H9 (cell line): ENCODE results near the gene CROCC. TPM values are rescaled to one million over a fixed set of nuclear protein-coding genes. Genes with fewer than 3 reads are reported as not detected.

ENCODE experiments used
- DNase-seq: peaks from one replicate; pipeline ENCODE4 v3.0.0-alpha.2; 2017
- H2AFZ ChIP-seq: one replicate; pipeline ENCODE4 v1.6.1; 2013; ENCODE audit warnings: mild to moderate bottlenecking, low read length, control low read depth, moderate library complexity
- H2AK5ac ChIP-seq: 2 replicates; pipeline ENCODE4 v1.6.1; 2013; ENCODE audit warnings: low read length, control low read depth, mixed read lengths; ENCODE audit not compliant: insufficient read length
- H2BK120ac ChIP-seq: one replicate; pipeline ENCODE4 v1.6.1; 2013; ENCODE audit warnings: low read depth, mild to moderate bottlenecking, low read length, control low read depth, inconsistent platforms; ENCODE audit not compliant: poor library complexity, severe bottlenecking
- H2BK12ac ChIP-seq: 2 replicates; pipeline ENCODE4 v1.6.1; 2013; ENCODE audit warnings: low read length, control low read depth, mixed read lengths, low read depth; ENCODE audit not compliant: insufficient read length
- H2BK15ac ChIP-seq: 2 replicates; pipeline ENCODE4 v1.6.1; 2013; ENCODE audit warnings: low read depth, low read length, control low read depth
- H2BK20ac ChIP-seq: one replicate; pipeline ENCODE4 v1.6.1; 2013; ENCODE audit warnings: low read depth, mild to moderate bottlenecking, low read length, control low read depth, inconsistent platforms; ENCODE audit not compliant: poor library complexity, severe bottlenecking
- H2BK5ac ChIP-seq: 2 replicates; pipeline ENCODE4 v1.6.1; 2013; ENCODE audit warnings: low read length, control low read depth, mixed read lengths; ENCODE audit not compliant: insufficient read length
- H3K14ac ChIP-seq: 2 replicates; pipeline ENCODE4 v1.6.1; 2013; ENCODE audit warnings: low read length, control low read depth; ENCODE audit not compliant: insufficient read depth
- H3K18ac ChIP-seq: 2 replicates; pipeline ENCODE4 v1.6.1; 2013; ENCODE audit warnings: low read depth, mild to moderate bottlenecking, mixed read lengths, low read length, control low read depth; ENCODE audit not compliant: insufficient read length
- H3K23ac ChIP-seq: 2 replicates; pipeline ENCODE4 v1.6.1; 2013; ENCODE audit warnings: low read length, control low read depth, mixed read lengths, low read depth; ENCODE audit not compliant: insufficient read length
- H3K23me2 ChIP-seq: 2 replicates; pipeline ENCODE4 v1.6.1; 2013; ENCODE audit warnings: low read depth, mild to moderate bottlenecking, mixed read lengths, low read length, control low read depth; ENCODE audit not compliant: insufficient read length, poor library complexity, severe bottlenecking
- H3K27ac ChIP-seq: 2 replicates; pipeline ENCODE4 v1.5.1; 2013; ENCODE audit warnings: low read length, control low read depth, mixed read lengths, low read depth; ENCODE audit not compliant: insufficient read length
- H3K27me3 ChIP-seq: 2 replicates; pipeline ENCODE4 v1.6.1; 2013; ENCODE audit warnings: low read length, control low read depth, inconsistent platforms; ENCODE audit not compliant: insufficient read depth
- H3K4ac ChIP-seq: 2 replicates; pipeline ENCODE4 v1.6.1; 2013; ENCODE audit warnings: low read depth, mild to moderate bottlenecking, control low read depth, inconsistent platforms, low read length, moderate library complexity
- H3K4me1 ChIP-seq: 2 replicates; pipeline ENCODE4 v1.6.1; 2013; ENCODE audit warnings: low read length, control low read depth, inconsistent platforms; ENCODE audit not compliant: insufficient read depth
- H3K4me2 ChIP-seq: 2 replicates; pipeline ENCODE4 v1.6.1; 2013; ENCODE audit warnings: low read length, control low read depth, mixed read lengths; ENCODE audit not compliant: insufficient read length, insufficient read depth
- H3K56ac ChIP-seq: 2 replicates; pipeline ENCODE4 v1.6.1; 2013; ENCODE audit warnings: low read depth, mild to moderate bottlenecking, mixed read lengths, low read length, control low read depth; ENCODE audit not compliant: insufficient read length
- H3K79me1 ChIP-seq: 2 replicates; pipeline ENCODE4 v1.6.1; 2013; ENCODE audit warnings: low read depth, mild to moderate bottlenecking, moderate library complexity, low read length, control low read depth, inconsistent platforms; ENCODE audit not compliant: insufficient read depth, poor library complexity, severe bottlenecking
- H3K79me2 ChIP-seq: 2 replicates; pipeline ENCODE4 v1.6.1; 2013; ENCODE audit warnings: low read length, control low read depth, inconsistent platforms; ENCODE audit not compliant: insufficient read depth
- H3K9ac ChIP-seq: 2 replicates; pipeline ENCODE4 v1.6.1; 2013; ENCODE audit warnings: low read length, control low read depth, mixed read lengths; ENCODE audit not compliant: insufficient read length; ENCODE audit errors: extremely low read depth
- H3K9me3 ChIP-seq: one replicate; pipeline ENCODE4 v1.6.1; 2013; ENCODE audit warnings: low read depth, low read length, inconsistent platforms; ENCODE audit not compliant: control insufficient read depth
- H3T11ph ChIP-seq: one replicate; pipeline ENCODE4 v1.6.1; 2013; ENCODE audit warnings: mild to moderate bottlenecking, low read length, control low read depth, inconsistent platforms
- H4K20me1 ChIP-seq: one replicate; pipeline ENCODE4 v1.6.1; 2013; ENCODE audit not compliant: control insufficient read depth, insufficient read length, insufficient read depth
- H4K5ac ChIP-seq: 2 replicates; pipeline ENCODE4 v1.6.1; 2013; ENCODE audit warnings: low read depth, mild to moderate bottlenecking, mixed read lengths, low read length, control low read depth; ENCODE audit not compliant: insufficient read length
- H4K8ac ChIP-seq: replicated peaks from 2 replicates; pipeline ENCODE4 v1.6.1; 2013; ENCODE audit warnings: low read length, control low read depth, mixed read lengths, low read depth; ENCODE audit not compliant: insufficient read length
- H4K91ac ChIP-seq: 2 replicates; pipeline ENCODE4 v1.6.1; 2013; ENCODE audit warnings: low read depth, mild to moderate bottlenecking, moderate library complexity, mixed read lengths, low read length, control low read depth; ENCODE audit not compliant: insufficient read length
- H3K27ac Mint-ChIP-seq, 3 experiments: 2 replicates in 2 of 3; 3 replicates in 1 of 3; pipeline ENCODE4 v1.8.0; 2020 to 2021; ENCODE audit warnings: mixed read lengths in 3 of 3, mild to moderate bottlenecking in 1 of 3, moderate library complexity in 1 of 3
- H3K27me3 Mint-ChIP-seq: 2 replicates; pipeline ENCODE4 v1.8.0; 2021; ENCODE audit warnings: low read depth, mild to moderate bottlenecking, moderate library complexity, mixed read lengths
- H3K36me3 Mint-ChIP-seq, 3 experiments: 2 replicates in 2 of 3; 3 replicates in 1 of 3; pipeline ENCODE4 v1.8.0; 2020 to 2021; ENCODE audit warnings: low read depth in 3 of 3, mixed read lengths in 3 of 3; ENCODE audit not compliant: insufficient read depth in 1 of 3
- H3K4me1 Mint-ChIP-seq, 2 experiments: 2 replicates each; pipeline ENCODE4 v1.8.0; 2020; ENCODE audit warnings: mixed read lengths in 2 of 2
- H3K4me3 Mint-ChIP-seq, 2 experiments: 2 replicates in 1 of 2; 3 replicates in 1 of 2; pipeline ENCODE4 v1.8.0; 2020 to 2021; ENCODE audit warnings: mild to moderate bottlenecking in 2 of 2, mixed read lengths in 2 of 2, moderate library complexity in 1 of 2
- H3K9me3 Mint-ChIP-seq, 2 experiments: 2 replicates in 1 of 2; 3 replicates in 1 of 2; pipeline ENCODE4 v1.8.0; 2020; ENCODE audit warnings: mild to moderate bottlenecking in 2 of 2, mixed read lengths in 2 of 2, moderate library complexity in 1 of 2
- CTCF ChIP-seq: fragments of 200-600 bp; sonication (generic); conservative IDR thresholded peaks from 3 replicates; pipeline ENCODE4 v1.8.0; 2021; ENCODE audit warnings: antibody characterized with exemption, mild to moderate bottlenecking
- WGBS: extraction: QIAGEN DNeasy Blood & Tissue Kit; methylation state at CpG from one replicate; pipeline ENCODE4 v1.1.7; 2013; ENCODE audit warnings: missing lambda C conversion rate, low lambda C conversion rate, mixed read lengths; ENCODE audit not compliant: insufficient read length; ENCODE audit errors: extremely low coverage; 5-methylcytosine and 5-hydroxymethylcytosine counted together
- total RNA-seq: library from RNA; stranded (reverse); gene quantifications from 2 replicates; pipeline ENCODE4 v1.2.1, GENCODE V29; 2021

Gene CROCC
- total RNA-seq, 1 experiment from 2014 or later, result 40.7 TPM

- DNase-seq, result peak; percentile 38
- WGBS, result no CpG with 5 or more reads among the region's 13 CpGs
- H2BK5ac ChIP-seq, result no peak overlapping the region
- no peak overlapping the region for H3K56ac ChIP-seq
- Mint-ChIP-seq H3K4me1 (peaks cover 31 to 55% of the 10 kb centered on the region in 2 experiments), H3K4me3 (no peak overlapping the region; a peak in 1 of 5 replicates), H3K36me3 (peaks cover 0 to 7% (median 2%) of the 10 kb centered on the region in 3 experiments; a peak in 4 of 7 replicates), H3K27ac (peak overlapping the region in 1 of 3 experiments; percentile 48; a peak in 2 of 7 replicates), H3K27me3 (no peaks in the 10 kb centered on the region), H3K9me3 (no peaks in the 10 kb centered on the region)
- H3K4me2 ChIP-seq, result no peak overlapping the region
- peak; percentile 32; the same call in 2 of the 3 replicates for TF ChIP-seq CTCF
- H2AK5ac ChIP-seq, result no peak overlapping the region
- no peak overlapping the region for H3T11ph ChIP-seq
- H2AFZ ChIP-seq, result no peak overlapping the region
- no peak overlapping the region for H2BK15ac ChIP-seq
- H4K91ac ChIP-seq, result no peak overlapping the region
- no peak overlapping the region for H2BK20ac ChIP-seq
- H4K8ac ChIP-seq, result no peak overlapping the region
- no peak overlapping the region for H4K5ac ChIP-seq
- no peak overlapping the region for H2BK120ac ChIP-seq
- H4K20me1 ChIP-seq, result no peaks in the 10 kb centered on the region
- H3K27ac ChIP-seq, result no peak overlapping the region
- no peak overlapping the region for H3K9ac ChIP-seq
- no peak overlapping the region for H3K14ac ChIP-seq
- no peak overlapping the region for H2BK12ac ChIP-seq
- no peaks in the 10 kb centered on the region for H3K27me3 ChIP-seq
- no peaks in the 10 kb centered on the region for H3K79me1 ChIP-seq
- no peaks in the 10 kb centered on the region for H3K4me1 ChIP-seq
- peaks cover 5% of the 10 kb centered on the region for H3K23me2 ChIP-seq
- no peak overlapping the region for H3K4ac ChIP-seq
- peaks cover 6% of the 10 kb centered on the region; the same call in 1 of the 2 replicates for H3K79me2 ChIP-seq
- H3K23ac ChIP-seq, result no peak overlapping the region
- H3K9me3 ChIP-seq, result no peaks in the 10 kb centered on the region
- H3K18ac ChIP-seq, result no peak overlapping the region
These were observed 3.3 kb downstream of the CROCC start for GRCh38 chr1:16924919-16925477.
